ENCODE results near the gene FZD1.

DNA sequence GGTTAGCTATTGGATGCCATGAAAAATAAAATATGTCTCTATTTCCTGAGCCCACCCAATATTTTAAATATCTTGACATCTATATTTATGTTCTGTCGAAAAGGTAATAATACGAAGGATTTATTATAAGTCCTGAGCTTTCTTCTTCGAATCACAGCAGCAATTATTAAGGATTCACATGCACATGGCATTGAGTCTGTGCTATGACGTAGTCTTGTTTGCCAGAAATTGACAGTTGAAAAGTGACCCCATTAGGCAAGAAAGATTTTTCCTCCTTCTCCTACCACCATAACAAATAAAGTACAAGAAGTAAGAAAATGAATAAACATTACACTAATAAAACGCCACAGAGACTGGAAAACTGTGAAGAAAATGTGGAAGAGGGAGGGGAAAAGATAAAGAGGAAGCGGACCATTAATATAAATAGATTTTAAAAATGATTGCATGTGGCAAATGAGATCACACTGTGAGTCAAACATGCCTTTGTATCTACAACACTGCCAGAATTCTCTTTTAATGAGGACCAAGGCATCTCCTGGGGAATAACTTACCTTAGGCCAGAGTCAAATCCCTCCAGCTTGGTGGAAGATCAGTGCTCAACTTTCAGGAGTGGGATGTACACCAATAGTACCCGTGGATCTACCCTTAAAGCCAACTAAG is 21.6 kb downstream of the FZD1 start:
- no peak for TF ChIP-seq POLR2A (IDR thresholded peaks at IDR 0.05)
- no peak for TF ChIP-seq CTCF (IDR thresholded peaks at IDR 0.05)
